DMS153 (cell line): ENCODE measurements around the gene C1orf21.

Experiments
- DNase-seq: peaks from one replicate; lab custom pipeline; 2025; lab: John Stamatoyannopoulos, UW

C1orf21 gene

DNA sequence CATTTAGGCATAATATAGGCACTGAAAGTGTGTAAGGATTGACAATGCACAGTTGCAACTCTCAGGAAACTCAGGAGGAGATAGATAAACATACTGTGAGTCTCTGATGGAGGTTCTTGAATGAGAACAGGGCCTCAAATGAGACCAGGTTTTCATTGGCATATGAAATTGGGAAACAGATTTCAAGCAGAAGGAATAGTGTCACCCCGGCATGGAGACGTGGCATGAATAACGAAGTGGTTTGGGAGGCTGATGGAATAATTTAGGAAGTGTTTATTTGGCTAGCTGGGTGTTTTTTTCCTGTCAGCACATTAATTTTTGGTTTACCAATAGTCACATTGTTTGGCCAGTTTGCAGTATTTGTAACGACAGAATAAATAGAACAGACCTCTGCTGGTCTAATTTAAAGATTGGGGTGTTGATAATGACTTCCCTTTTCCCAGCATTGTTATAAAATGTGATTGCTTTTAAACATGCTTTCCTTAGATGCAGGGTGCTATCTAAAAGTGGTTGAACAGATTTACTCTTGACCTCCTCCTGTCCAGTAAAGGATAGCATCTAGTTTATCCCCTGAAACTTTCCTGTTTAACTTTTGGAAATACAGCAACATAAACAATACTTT, 132.0 kb downstream of the C1orf21 start:
- DNase-seq: no peak

DNA sequence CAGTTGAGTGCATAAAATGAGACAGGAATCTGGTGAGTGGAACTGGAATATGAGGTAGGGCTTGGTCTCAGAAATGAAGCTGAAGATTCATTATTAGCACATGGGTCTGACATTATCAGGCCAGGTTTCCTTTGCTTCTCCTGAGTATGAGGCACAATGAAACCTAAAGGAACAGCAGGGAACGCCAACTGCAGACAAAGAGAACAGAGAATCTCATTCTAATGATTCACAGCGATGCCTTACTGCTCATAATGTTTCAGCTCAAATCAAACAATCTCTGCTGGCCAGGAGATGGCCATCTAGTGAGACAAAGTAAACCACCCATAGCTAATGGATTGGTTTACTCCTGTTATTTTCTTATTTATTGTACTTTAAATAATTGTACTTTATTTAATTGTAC, 133.5 kb downstream of the C1orf21 start:
- no peak for DNase-seq

DNA sequence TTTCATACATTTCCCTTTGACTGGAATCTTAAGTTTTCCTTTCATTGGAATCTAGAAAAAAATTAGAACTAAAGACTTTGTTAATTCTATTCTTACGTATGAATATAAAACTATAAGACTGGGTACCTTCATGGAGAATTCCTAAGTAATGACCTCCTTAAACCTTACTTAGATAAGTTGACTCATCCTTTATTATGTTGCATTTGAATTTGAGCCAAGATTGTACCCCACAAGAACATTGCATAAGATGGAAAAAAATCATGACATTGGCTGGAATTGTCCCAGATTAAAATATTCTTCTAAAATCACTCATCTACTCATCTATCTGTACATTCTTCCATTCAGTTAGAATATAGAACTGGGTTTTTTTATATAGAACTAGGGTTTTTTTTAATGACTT, 137.4 kb downstream of the C1orf21 start:
- no peak for DNase-seq

DNA sequence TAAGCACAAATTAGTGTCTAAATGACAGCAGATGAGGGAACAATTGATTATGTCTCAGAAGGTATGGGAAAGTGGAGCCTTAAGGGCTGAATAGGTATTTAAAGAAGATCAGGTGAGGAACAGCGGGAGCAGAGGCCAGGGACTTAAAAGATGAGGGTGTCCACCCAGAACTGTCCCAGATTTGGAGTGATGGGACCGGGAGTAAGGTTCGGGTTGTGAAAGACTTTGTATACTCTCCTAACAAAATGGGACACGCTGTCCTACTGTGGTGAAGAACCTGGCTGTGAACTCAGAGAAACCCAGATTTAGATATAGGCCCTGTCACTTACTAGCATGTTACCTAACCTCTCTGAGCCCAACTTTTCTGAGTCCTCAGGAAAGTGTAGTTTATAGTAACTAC, 140.6 kb downstream of the C1orf21 start:
- DNase-seq: no peak

DNA sequence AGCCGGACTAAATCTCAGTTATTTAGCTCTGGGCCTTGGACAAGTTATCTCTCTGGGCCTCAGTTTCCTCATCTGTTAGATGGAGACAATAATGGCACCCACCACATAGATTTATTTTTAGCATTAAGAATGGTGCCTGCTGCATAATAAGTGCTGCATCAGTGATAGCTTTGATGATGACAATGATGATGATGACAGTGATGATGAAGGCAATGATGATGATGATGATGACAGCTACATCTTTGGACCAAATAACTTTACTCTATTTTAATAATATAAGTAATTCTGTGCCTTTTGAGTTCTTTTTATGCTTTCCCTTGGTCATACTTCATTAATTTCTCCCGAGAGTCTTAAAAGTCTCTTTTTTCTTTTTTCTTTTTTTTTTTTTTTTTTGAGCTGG, 143.4 kb downstream of the C1orf21 start:
- DNase-seq: no peak

DNA sequence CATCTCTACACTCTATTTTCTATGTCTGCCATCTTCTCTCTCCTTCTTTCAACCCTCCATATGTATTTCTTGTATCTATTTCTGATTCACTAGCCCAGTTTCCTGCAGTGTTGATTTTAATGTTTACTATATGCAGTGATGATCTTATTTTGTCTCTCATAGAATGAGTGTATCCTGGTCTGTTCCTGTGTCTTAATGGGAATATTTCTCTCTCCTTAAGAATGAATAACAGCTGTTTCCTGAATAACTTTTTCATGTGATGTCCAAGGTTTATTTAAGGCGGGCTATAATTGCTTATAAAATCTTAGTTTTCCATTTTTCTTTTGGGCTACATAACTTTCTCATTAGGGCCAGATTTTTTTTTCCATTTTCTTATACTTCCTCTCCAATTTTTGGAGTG, 144.5 kb downstream of the C1orf21 start:
- DNase-seq: no peak

DNA sequence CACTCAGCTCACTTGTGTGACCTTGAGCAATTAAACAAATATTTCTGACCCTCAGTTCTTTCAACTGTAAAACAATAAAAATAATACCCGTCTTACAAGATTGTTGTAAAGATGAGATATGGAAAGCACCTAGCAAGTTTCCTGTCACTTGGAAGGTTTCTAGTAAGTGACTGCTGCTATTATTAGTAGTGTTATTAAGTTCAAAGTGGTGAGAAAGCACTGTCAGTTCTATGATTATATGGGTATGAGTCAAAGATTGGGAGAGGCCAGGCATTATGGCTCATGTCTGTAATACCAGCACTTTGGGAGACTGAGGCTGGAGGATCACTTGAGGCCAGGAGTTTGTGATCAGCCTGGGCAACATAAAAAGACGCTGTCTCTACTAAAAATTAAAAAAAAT, 145.4 kb downstream of the C1orf21 start:
- no peak for DNase-seq

DNA sequence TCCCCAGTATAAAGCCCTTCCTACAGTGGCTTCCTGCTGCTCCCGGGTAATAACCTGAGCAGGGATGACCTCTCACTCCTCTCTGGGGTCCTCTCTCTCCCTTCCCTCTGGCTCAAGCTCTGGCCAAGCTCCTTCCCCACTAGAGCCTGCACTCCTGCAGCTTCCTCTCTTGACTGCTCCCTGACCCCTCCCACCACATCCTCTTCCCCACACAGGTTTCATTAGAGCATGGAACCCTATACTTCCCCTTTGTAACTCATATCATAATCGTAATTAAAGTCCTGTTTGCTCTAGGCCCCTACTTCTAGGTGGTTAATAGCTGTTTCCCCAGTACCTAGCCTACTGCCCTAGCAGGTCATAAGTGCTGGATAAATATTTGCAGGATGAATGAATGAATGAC, 146.2 kb downstream of the C1orf21 start:
- DNase-seq: peak; percentile 81

DNA sequence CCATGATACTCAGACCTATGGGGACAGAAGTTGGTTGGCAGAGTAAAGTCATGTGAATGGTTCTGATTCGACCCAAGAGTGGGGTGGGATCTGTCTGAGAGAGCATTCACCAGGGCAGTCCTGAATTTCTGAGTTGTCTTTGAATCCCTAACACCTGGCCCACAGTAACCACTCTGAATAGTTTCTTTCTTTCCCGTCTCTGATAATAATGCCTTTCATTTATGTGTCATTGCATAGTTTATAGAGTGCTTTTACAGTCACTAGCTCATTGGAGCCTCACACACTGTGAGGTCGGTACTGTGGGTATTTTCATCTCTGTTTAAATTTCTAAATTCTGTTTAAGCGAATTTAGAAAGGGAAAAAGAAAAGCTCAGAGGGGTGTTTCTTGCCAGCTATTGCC, 147.1 kb downstream of the C1orf21 start:
- no peak for DNase-seq

DNA sequence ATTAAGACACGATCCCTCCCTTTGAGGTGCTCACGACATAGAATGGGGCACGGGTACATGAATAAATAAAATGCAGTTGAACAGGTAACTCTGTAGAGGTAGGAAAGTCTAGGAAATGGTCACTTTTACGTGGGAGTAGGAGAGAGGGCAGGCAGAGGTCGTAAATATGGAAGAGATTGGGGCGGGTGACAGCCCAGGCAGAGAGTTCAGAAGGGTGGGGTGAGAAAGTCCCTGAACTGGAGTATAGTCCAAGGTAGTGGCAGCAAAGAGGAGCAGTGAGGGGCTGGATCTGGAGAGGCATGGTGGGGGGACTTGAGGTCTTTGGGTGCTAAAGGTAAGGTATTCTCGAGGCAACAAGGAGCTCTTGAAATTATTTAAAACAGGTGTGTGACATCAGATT, 147.9 kb downstream of the C1orf21 start:
- no peak for DNase-seq

DNA sequence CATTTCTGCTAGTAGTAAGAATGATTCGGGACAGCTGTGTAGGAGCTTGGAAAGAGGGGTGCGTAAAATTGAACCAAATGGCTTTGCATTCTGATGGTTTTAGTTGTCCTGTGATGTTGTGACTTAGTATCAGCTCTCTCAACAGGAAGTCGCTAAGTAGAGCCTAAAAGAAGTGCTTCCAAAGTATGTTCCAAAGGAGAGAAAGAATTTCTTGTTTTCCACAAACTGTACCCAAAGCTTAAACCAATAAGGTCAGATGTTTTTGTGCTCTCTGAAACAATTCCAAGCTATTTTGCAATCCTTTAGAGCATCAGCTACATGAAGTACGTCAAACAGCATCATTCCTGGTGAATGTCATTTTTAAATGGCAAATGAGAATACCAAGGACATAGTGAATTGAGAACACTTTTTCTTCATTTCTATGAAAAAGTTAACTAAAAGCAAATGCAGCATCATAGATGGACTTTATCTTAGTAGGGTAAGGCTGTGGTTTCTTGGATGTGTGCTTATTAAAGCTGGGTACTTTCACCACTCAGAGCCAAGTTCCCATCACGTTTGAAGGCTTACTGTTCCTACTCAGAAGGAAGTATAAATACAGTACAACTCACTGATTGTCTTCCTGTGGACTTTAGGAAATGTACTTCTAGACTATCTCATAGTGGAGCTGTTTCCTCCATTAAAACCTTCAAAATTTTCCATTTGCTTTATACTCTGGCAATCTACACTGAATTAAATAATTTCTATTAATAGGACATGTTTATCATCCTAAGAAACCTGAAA, 148.6 kb downstream of the C1orf21 start:
- no peak for DNase-seq

DNA sequence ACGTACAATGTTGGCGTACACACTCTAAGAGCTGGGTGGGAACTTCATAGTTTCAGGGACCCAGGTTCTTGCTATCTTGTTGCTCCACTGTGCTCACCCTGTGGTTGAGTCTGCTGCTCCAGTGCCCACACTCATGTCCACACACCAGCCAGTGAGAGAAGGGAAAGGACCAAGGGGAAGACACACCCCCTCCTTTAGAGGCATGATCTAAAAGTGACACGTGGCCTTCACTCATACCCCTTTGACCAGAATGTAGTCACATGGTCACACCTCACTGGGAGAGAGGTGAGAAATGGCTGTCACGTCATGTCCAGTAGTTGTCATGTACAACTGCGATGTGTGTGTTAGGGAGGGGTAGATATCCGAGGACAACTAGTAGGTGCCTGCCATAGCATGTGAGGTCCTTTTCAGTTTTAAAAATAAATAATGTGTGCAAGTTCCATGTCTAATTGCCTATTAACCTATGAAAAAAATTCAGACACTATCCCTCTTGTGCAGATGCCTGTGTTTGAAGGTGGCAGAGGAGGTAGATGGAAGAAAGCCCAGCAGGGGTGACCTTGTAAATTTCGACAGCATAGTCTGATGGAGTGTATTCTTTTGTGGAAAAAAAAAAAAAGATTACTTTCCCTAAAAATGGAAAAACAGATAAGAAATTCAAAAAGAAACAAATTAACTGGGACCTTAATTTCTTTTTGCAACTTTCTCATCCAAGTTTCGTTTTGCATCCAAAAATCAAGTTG, 149.6 kb downstream of the C1orf21 start:
- DNase-seq: no peak

DNA sequence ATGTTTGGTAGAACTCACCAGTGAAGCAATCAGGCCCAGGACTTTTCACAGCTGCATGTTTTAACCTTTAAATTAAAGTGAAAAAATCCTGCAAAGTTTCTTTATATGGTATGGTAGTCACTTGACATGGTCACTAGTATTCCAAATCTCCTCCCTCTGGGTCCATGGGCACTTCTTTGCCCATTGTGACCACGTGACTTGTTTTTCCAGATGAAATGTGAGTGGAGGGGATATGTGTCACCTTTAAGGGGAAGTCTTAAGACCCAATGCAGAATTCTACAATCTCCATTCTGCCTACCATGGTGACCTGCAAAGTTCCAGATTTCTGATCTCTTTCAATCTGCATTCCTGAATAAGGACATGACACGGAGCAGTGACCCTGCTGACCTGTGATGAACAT, 152.8 kb downstream of the C1orf21 start:
- no peak for DNase-seq

DNA sequence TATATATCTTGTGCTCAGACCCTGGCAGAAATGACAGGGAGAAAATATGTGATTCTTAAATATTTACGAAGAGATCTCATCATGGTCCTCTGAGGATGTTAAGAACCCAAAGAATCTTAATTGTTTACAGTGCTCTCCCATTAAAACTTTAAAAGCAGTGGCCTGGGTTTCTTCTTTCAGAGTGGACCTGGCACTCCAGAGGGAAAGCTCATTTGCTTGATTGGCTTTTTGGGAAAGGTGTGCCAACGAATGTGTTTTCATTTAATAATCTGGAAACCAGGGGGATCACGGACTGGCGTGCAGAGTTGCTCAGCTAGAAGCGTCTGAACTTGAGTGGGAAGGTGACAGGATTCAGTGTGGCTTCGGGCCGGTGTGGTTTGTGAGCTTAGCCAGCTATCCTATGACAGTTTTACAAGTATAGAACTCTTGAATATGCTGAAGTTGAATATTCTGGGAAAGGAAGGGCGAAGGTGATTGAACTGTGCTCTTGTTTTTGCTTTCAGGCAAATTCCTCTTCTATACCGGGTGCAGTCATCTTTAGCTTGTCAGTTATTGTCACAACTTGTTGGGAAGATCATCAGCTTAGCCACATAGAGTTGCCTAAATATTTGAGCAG, 154.8 kb downstream of the C1orf21 start:
- DNase-seq: no peak

DNA sequence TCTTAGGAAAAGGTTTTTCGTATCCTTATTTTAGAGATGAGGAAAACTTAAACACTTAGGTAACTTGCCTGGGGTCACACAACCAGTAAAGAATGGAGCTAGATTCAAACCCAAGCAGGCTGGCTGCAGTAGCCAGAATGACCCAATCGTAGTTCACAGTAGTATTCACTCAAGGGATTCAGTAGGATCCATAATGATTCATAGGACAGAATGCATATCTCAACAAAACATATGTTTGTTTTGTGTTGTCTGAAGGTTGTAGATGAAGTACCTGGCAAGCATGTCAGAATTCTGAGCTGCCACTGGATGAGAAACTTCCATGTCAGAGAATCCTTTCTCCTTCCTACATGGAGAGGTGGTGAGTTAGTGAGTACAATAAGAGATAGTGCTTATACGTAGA, 155.5 kb downstream of the C1orf21 start:
- no peak for DNase-seq

DNA sequence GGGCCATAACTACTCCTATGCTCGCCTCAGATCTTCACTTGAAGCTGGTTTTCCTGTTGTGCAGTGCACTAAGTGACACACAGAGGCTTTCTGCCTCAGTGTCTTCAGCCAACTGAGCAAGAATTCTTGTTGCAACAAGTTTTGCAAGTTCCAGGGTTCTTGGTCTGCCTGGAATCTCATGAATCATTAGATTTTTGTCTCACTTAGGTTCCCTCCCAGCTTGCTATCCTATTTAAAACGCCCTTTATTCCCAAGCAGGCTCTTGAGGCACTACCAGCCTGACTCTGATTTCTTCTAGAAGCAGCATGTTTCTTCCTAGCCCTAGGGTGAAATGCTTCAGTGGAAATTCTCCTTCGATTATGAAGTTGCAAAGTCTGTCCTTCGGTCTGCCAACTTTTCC, 158.8 kb downstream of the C1orf21 start:
- DNase-seq: no peak

DNA sequence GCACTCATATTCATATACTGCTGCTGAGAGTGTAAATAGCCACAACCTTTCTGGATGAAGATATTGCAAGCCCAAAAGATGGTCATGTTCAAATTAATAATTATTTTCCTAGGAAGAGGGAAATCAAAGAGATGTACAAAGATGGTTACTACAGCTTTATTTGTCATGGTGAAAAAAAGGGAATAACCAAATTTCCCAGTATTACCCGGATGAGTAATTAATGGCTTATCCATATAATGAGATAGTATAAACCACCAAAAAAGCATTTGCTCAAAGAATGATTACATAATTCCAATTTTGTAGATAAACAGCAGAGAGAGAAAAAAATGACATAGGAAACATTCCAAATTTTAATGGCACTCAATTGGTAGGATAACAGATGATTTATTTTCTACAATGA, 165.6 kb downstream of the C1orf21 start:
- DNase-seq: no peak

DNA sequence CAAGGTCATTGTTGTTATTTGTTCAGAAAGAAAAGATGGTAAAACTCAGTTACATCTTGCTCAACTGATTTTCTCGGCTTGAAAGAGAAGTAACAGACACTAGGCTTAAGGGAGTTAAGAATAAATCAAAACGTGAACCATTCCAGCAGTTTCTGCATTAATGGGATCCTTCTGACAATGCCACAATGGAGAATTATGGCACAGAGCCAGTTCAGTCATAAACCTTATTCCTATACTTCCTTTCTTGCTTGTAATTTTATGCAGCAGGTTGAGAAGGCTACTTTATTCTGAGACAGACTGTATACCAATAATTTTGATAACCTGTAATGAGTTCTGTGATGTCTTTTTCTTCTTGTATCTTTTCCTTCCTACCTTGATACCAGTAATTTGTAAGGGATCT, 167.0 kb downstream of the C1orf21 start:
- no peak for DNase-seq

DNA sequence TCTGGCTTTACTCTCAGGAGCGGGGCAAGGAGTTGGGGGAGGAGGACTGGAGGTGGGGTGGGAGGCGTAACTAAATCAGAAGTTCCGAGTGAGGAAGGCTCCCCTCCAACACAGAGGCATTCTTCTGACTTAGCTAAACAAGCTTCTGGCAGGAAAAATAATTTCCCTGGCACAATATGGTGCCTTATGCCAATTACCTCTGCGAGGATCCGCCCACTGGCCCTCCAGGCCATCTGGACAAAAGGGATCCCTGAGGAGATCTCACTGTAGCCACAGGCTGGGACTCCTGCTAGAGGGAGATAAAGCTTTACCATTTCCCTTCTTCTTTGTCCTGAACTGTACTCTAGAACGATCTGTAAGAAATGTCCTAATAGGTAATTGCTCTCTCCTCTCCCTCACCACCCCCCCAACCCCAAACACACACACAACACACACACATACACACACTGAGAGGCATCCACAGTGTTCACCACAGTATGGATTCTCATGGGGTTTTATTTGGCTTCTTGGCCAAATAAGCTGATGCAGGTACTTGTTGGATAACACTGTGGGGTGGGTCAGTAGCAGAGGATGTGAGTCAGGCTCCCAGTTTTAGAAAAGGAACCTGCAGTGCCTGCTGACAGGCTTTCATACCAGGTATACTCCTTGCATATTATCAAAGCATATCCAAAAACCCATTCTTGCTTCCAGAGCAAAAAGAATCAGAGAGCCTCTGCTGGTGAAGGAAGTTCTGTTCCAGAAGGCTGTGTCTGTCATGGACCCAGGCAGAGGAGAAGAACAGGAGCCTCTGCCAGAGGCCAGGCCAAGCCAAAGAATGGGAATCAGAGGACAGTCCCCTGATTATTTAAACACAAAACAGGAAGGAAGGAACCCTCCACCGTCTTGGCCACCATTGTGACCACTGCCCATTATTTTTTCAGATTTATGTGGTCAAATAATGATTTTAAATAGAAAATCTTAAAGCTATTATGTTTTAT, 169.1 kb downstream of the C1orf21 start:
- DNase-seq: no peak

DNA sequence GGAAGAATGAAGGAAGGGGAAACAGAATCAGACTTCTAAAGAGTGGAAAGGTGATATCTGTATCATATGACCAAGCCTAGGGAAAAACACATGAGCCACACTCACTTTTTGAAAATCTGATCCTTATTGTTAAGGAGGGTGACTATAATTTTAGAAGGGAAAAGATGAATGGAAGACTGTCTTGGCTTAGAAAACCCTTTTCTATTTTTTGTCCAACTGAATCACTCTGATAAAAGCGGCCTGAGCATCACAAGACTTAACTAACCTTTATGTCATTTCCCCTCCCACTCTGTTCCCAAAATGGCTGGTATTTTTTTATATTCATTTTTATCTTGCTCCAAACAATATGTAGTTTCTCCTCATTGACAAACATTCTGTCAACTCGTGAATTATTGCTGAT, 169.8 kb downstream of the C1orf21 start:
- DNase-seq: no peak
